Parathyroid adenoma (tissue), 2 donors: Measurements from ENCODE around the gene PTPN7.

Experiments used
- H2AFZ ChIP-seq: fragments of 300-600 bp; sonication (generic); one replicate; pipeline ENCODE4 v1.7.0; 2017; ENCODE audit warnings: antibody characterized with exemption, mild to moderate bottlenecking
- H3K27ac ChIP-seq: fragments of 300-600 bp; sonication (generic); one replicate; pipeline ENCODE4 v1.7.0; 2017
- H3K27me3 ChIP-seq: fragments of 300-600 bp; sonication (generic); one replicate; pipeline ENCODE4 v1.7.0; 2017; ENCODE audit warnings: low read length; ENCODE audit not compliant: control insufficient read depth, insufficient read depth
- H3K36me3 ChIP-seq: fragments of 300-600 bp; sonication (generic); one replicate; pipeline ENCODE4 v1.7.0; 2017; ENCODE audit warnings: low read length; ENCODE audit not compliant: control insufficient read depth, insufficient read depth
- H3K4me1 ChIP-seq: fragments of 300-600 bp; sonication (generic); one replicate; pipeline ENCODE4 v1.7.0; 2017; ENCODE audit warnings: control low read depth
- H3K4me2 ChIP-seq: fragments of 300-600 bp; sonication (generic); one replicate; pipeline ENCODE4 v1.7.0; 2017; ENCODE audit warnings: low read length
- H3K4me3 ChIP-seq: fragments of 300-600 bp; sonication (generic); one replicate; pipeline ENCODE4 v1.7.0; 2017; ENCODE audit warnings: low read depth, low read length
- H3K79me2 ChIP-seq: fragments of 300-600 bp; sonication (generic); one replicate; pipeline ENCODE4 v1.7.0; 2017; ENCODE audit warnings: control low read depth
- H3K9ac ChIP-seq: fragments of 300-600 bp; sonication (generic); one replicate; pipeline ENCODE4 v1.7.0; 2017; ENCODE audit warnings: mild to moderate bottlenecking
- H3K9me3 ChIP-seq: fragments of 300-600 bp; sonication (generic); one replicate; pipeline ENCODE4 v1.7.0; 2017; ENCODE audit warnings: low read length; ENCODE audit not compliant: control insufficient read depth
- TF ChIP-seq, protein P1 (sequence below): fragments of 300-600 bp; sonication (generic); IDR thresholded peaks from one replicate; pipeline ENCODE4 v1.7.0; 2017; ENCODE audit warnings: antibody characterized with exemption, mild to moderate bottlenecking
- donor health status: primary hyperparathyroidism.

Gene PTPN7

GRCh38 chr1:202151045-202151444 is 9.4 kb downstream of the PTPN7 start:
- no peak overlapping the region for H3K9ac ChIP-seq

GRCh38 chr1:202150602-202151001 is 9.8 kb downstream of the PTPN7 start:
- Histone ChIP-seq H3K27me3 (no peaks in the 10 kb centered on the region), H3K4me1 (peaks cover 9% of the 10 kb centered on the region), H3K4me3 (no peak overlapping the region), H3K27ac (no peak overlapping the region), H3K79me2 (no peaks in the 10 kb centered on the region), H3K4me2 (no peak overlapping the region), H3K36me3 (no peaks in the 10 kb centered on the region), H3K9ac (no peak overlapping the region), H3K9me3 (no peaks in the 10 kb centered on the region), H2AFZ (no peak overlapping the region)
- TF ChIP-seq, protein P1, sequence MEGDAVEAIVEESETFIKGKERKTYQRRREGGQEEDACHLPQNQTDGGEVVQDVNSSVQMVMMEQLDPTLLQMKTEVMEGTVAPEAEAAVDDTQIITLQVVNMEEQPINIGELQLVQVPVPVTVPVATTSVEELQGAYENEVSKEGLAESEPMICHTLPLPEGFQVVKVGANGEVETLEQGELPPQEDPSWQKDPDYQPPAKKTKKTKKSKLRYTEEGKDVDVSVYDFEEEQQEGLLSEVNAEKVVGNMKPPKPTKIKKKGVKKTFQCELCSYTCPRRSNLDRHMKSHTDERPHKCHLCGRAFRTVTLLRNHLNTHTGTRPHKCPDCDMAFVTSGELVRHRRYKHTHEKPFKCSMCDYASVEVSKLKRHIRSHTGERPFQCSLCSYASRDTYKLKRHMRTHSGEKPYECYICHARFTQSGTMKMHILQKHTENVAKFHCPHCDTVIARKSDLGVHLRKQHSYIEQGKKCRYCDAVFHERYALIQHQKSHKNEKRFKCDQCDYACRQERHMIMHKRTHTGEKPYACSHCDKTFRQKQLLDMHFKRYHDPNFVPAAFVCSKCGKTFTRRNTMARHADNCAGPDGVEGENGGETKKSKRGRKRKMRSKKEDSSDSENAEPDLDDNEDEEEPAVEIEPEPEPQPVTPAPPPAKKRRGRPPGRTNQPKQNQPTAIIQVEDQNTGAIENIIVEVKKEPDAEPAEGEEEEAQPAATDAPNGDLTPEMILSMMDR = no peak

More at GRCh38 chr1:202151045-202151444, 9.4 kb downstream of the PTPN7 start:
- H2AFZ ChIP-seq = no peak overlapping the region
- H3K4me2 ChIP-seq = no peak overlapping the region
- no peaks in the 10 kb centered on the region for H3K9me3 ChIP-seq
- H3K79me2 ChIP-seq = no peaks in the 10 kb centered on the region
- TF ChIP-seq, protein P1 = no peak
- no peaks in the 10 kb centered on the region for H3K36me3 ChIP-seq
- no peak overlapping the region for H3K27ac ChIP-seq
- H3K4me1 ChIP-seq = peaks cover 9% of the 10 kb centered on the region
- H3K4me3 ChIP-seq = no peak overlapping the region
- H3K27me3 ChIP-seq = no peaks in the 10 kb centered on the region

- H3K4me1 ChIP-seq = peaks cover 6% of the 10 kb centered on the region
- no peaks in the 10 kb centered on the region for H3K79me2 ChIP-seq
- no peaks in the 10 kb centered on the region for H3K36me3 ChIP-seq
- H3K27ac ChIP-seq = no peak overlapping the region
- H2AFZ ChIP-seq = no peak overlapping the region
- no peak overlapping the region for H3K4me2 ChIP-seq
- no peak overlapping the region for H3K9ac ChIP-seq
- no peaks in the 10 kb centered on the region for H3K27me3 ChIP-seq
- TF ChIP-seq, protein P1 = no peak
- no peak overlapping the region for H3K4me3 ChIP-seq
- no peaks in the 10 kb centered on the region for H3K9me3 ChIP-seq
Observed at GRCh38 chr1:202150187-202150586, 10.2 kb downstream of the PTPN7 start.

DNA sequence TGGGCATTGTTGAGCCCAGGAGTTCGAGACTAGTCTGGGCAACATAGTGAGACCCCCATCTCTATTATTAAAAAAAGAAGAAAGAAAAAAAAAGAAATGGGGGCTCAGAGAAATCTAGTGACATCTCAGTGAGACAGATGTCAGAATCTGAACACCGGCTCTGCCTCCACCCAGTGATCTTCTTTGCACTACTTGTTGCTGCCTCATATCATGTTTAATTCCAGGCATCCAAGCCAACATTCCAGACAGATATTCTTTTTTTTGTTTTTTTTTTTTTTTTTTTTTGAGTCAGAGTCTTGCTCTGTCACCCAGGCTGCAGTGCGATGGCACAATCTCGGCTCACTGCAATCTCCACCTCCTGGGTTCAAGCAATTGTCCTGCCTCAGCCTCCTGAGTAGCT is 10.8 kb downstream of the PTPN7 start:
- Histone ChIP-seq H3K4me3 (no peak overlapping the region), H3K79me2 (no peaks in the 10 kb centered on the region), H3K4me2 (no peak overlapping the region), H3K4me1 (no peaks in the 10 kb centered on the region), H2AFZ (no peak overlapping the region), H3K9me3 (no peaks in the 10 kb centered on the region), H3K27me3 (no peaks in the 10 kb centered on the region), H3K27ac (no peak overlapping the region), H3K9ac (no peak overlapping the region), H3K36me3 (no peaks in the 10 kb centered on the region)
- TF ChIP-seq, protein P1 = no peak

DNA sequence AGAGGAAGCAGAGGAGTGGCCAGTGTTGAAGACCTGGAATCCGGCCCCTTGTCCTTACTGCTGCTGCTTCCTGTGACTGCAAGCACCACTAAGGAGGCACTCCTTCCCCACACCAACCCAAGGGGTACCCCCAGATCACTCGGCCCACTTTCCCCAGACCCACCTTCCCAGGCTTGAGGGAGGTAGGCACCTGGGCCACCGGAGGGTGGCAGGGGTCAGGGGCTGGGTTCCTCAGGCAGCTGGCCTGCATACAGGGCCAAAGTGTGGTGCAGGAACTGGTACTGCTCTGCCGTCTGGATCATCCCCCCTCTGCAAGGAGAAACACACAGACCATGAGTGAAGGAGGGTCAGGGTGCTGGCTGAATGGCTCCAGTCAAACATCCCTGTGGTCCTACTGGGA is 12.0 kb downstream of the PTPN7 start:
- Histone ChIP-seq H2AFZ (no peak overlapping the region), H3K4me3 (no peak overlapping the region)

More for the DNA sequence above, 12.0 kb downstream of the PTPN7 start:
- H3K9ac ChIP-seq = no peak overlapping the region
- no peaks in the 10 kb centered on the region for H3K27me3 ChIP-seq
- TF ChIP-seq, protein P1 = no peak
- H3K4me1 ChIP-seq = no peaks in the 10 kb centered on the region
- no peaks in the 10 kb centered on the region for H3K9me3 ChIP-seq
- no peaks in the 10 kb centered on the region for H3K36me3 ChIP-seq
- H3K79me2 ChIP-seq = peaks cover 5% of the 10 kb centered on the region
- no peak overlapping the region for H3K4me2 ChIP-seq
- H3K27ac ChIP-seq = no peak overlapping the region
